HG02870 (cell line): ENCODE data around the gene TPD52L3.

Experiments used
- ATAC-seq: cut with Tn5 transposase; IDR thresholded peaks from one replicate; pipeline ENCODE4 v1.9.1; 2021; ENCODE audit warnings: mild to moderate bottlenecking, moderate library complexity; ENCODE audit not compliant: unreplicated experiment

The TPD52L3 gene

GRCh38 chr9:6328103-6328502 lies at the start of gene TPD52L3:
Gene TPD52L3 (plus strand): TSS chr9:6328375. CDS start chr9:6328596, 221 bp downstream.
- no peak for ATAC-seq

- ATAC-seq: no peak
Measured at GRCh38 chr9:6301858-6302257, 26.3 kb upstream of the TPD52L3 start.

- ATAC-seq: no peak
Measured at GRCh38 chr9:6302417-6302816, 25.8 kb upstream of the TPD52L3 start.

- no peak for ATAC-seq
Measured at GRCh38 chr9:6304232-6304631, 23.9 kb upstream of the TPD52L3 start.

- no peak for ATAC-seq
Measured at GRCh38 chr9:6305954-6306563, 22.1 kb upstream of the TPD52L3 start.

- no peak for ATAC-seq
Measured at GRCh38 chr9:6307551-6308096, 20.6 kb upstream of the TPD52L3 start.

GRCh38 chr9:6330958-6331634 lies 2.9 kb downstream of the TPD52L3 start:
- no peak for ATAC-seq

- no peak for ATAC-seq
Measured at GRCh38 chr9:6334305-6334704, 6.1 kb downstream of the TPD52L3 start.

GRCh38 chr9:6348766-6349165 lies 20.6 kb downstream of the TPD52L3 start:
- ATAC-seq: no peak

- ATAC-seq: no peak
Measured at GRCh38 chr9:6351737-6352136, 23.6 kb downstream of the TPD52L3 start.

GRCh38 chr9:6354072-6354686 lies 26.0 kb downstream of the TPD52L3 start:
- ATAC-seq: peak; percentile 80

- ATAC-seq: peak; percentile 59
Measured at GRCh38 chr9:6355728-6356127, 27.6 kb downstream of the TPD52L3 start.

- ATAC-seq: no peak
Measured at GRCh38 chr9:6356441-6356840, 28.3 kb downstream of the TPD52L3 start.

- ATAC-seq: no peak
Measured at GRCh38 chr9:6356904-6357303, 28.7 kb downstream of the TPD52L3 start.

GRCh38 chr9:6367128-6367890 lies 39.1 kb downstream of the TPD52L3 start:
- no peak for ATAC-seq

GRCh38 chr9:6368831-6369230 lies 40.7 kb downstream of the TPD52L3 start:
- no peak for ATAC-seq
